Gastrocnemius medialis (tissue), 4 donors: ENCODE data around the gene GSTM3.

Source experiments
- CTCF ChIP-seq, 5 experiments: fragments of 450-650 bp in 3 of 5; fragments of 200-600 bp in 2 of 5; sonication (generic) in 2 of 5; IDR thresholded peaks in 4 of 5; conservative IDR thresholded peaks in 1 of 5; 1 replicate in 4 of 5; 2 replicates in 1 of 5; pipeline ENCODE4 v1.5.1; 2016 to 2019; ENCODE audit warnings: antibody characterized with exemption in 5 of 5, mild to moderate bottlenecking in 3 of 5, moderate library complexity in 3 of 5
- POLR2A ChIP-seq, 2 donors: fragments of 450-650 bp; IDR thresholded peaks; one replicate each; pipeline ENCODE4 v1.6.1; 2017; ENCODE audit warnings: antibody characterized with exemption in 2 of 2, mild to moderate bottlenecking in 2 of 2, moderate library complexity in 2 of 2

- no peak for TF ChIP-seq CTCF (IDR thresholded peaks at IDR 0.05 in 4 of 5, conservative IDR thresholded peaks at IDR 0.05 in 1 of 5)
- no peak for TF ChIP-seq POLR2A (IDR thresholded peaks at IDR 0.05)
Measured at GRCh38 chr1:109781806-109782205, 41.0 kb upstream of the GSTM3 start.
